Measurements from ENCODE around the gene SLC30A10.
"Not testable (repeated sequence)": the region's sequence is repeated elsewhere in the genome, so short reads cannot be mapped to it uniquely, and the experiment has no call there.

Gene SLC30A10

GRCh38 chr1:219927298-219927955 lies 930 bp downstream of the SLC30A10 start:
- no peak for DNase-seq (ENCODE audit: low read depth in 2 of 2)

- DNase-seq (ENCODE audit: low read depth in 2 of 2): no peak
Observed at GRCh38 chr1:219926363-219926998, 1.9 kb downstream of the SLC30A10 start.

- no peak for DNase-seq (ENCODE audit: low read depth in 2 of 2)
Observed at GRCh38 chr1:219924342-219924741, 4.0 kb downstream of the SLC30A10 start.

- no peak for DNase-seq (ENCODE audit: low read depth in 2 of 2)
Observed at GRCh38 chr1:219917851-219918466, 10.4 kb downstream of the SLC30A10 start.

- DNase-seq (ENCODE audit: low read depth in 2 of 2): no peak
Observed at GRCh38 chr1:219917281-219917680, 11.1 kb downstream of the SLC30A10 start.

- no peak for DNase-seq (ENCODE audit: low read depth in 2 of 2)
Observed at GRCh38 chr1:219916257-219916656, 12.1 kb downstream of the SLC30A10 start.

- no peak for DNase-seq (ENCODE audit: low read depth in 2 of 2)
Observed at GRCh38 chr1:219913005-219913770, 15.2 kb downstream of the SLC30A10 start.

- no peak for DNase-seq (ENCODE audit: low read depth in 2 of 2)
Observed at GRCh38 chr1:219910716-219911115, 17.6 kb downstream of the SLC30A10 start.

DNA sequence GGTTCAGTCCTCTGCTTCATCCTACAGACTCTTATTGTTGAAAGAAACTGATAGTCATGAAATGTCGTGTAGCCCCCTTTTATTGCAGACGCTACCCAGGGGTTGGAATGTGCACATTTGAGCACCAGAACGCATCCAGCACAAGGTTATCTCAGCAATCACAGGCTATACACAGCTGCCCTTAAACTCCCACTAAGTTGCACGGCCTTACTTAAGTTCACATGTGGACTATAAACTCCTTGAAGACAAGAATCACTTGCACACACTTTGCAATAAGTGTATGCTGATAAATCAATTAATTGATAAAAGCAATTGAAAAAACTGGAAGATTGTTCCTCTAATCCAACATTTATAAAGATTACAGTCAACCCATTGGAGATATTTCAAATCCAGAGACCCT lies 18.9 kb downstream of the SLC30A10 start:
- DNase-seq (ENCODE audit: low read depth in 2 of 2): no peak

- no peak for DNase-seq (ENCODE audit: low read depth in 2 of 2)
Observed at GRCh38 chr1:219908170-219908569, 20.2 kb downstream of the SLC30A10 start.

GRCh38 chr1:219907772-219908070 lies 20.6 kb downstream of the SLC30A10 start:
- no peak for DNase-seq (ENCODE audit: low read depth in 2 of 2)

- DNase-seq (ENCODE audit: low read depth in 2 of 2): no peak
Observed at GRCh38 chr1:219906924-219907771, 21.2 kb downstream of the SLC30A10 start.

DNA sequence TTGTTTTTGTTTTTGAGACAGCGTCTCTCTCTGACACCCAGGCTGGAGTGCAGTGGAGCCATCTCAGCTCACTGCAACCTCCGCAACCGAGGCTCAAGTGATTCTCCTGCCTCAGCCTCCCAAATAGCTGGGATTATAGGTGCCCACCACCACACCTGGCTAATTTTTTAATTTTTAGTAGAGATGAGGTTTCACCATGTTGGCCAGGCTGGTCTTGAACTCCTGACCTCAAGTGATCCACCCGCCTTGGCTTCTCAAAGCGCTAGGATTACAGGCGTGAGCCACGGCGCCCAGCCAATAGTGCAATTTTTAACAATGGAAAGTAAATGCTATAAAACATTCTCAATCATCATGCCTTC lies 21.8 kb downstream of the SLC30A10 start:
- DNase-seq (ENCODE audit: low read depth in 2 of 2): not testable (repeated sequence)

GRCh38 chr1:219905524-219905923 lies 22.8 kb downstream of the SLC30A10 start:
- DNase-seq (ENCODE audit: low read depth in 2 of 2): no peak

DNA sequence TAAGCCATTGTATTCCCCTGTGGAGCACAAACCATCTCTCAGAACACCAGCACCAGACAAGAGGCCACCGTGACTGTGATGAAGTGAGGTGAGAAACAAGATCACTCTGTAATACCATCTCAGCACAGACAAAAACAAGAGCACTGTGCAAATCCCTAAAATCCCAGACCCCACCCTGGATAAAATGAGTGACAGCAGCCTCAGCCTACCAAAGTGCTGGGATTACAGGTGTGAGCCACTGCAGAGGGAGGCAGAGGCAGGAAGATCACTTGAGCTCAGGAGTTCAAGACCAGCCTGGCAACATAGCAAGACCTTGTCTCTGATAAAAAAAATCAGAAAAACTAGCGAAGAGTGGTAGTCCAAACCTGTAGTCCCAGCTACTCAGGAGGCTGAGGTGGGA lies 23.4 kb downstream of the SLC30A10 start:
- no peak for DNase-seq (ENCODE audit: low read depth in 2 of 2)

GRCh38 chr1:219903353-219903871 lies 24.9 kb downstream of the SLC30A10 start:
- no peak for DNase-seq (ENCODE audit: low read depth in 2 of 2)

- no peak for DNase-seq (ENCODE audit: low read depth in 2 of 2)
Observed at GRCh38 chr1:219902951-219903350, 25.4 kb downstream of the SLC30A10 start.

DNA sequence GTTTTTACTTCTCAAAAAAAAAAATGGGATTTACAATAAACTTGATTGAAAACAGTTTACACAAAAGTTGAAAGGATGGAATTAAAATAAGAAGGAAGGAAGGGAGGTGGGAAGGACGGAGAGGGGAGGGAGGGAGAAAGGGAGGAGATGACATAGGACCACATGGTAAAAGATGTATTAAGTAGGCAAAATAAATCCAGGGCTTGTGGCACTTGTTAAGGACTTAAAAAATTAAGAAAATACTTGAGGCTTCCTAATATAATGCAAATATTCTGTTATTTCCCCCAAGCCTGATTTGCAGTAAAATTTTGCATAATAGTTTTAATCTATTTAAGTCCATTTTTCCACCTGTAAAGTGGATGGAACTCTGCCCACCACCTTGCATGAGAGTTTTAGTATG lies 27.5 kb downstream of the SLC30A10 start:
- DNase-seq (ENCODE audit: low read depth in 2 of 2): no peak

DNA sequence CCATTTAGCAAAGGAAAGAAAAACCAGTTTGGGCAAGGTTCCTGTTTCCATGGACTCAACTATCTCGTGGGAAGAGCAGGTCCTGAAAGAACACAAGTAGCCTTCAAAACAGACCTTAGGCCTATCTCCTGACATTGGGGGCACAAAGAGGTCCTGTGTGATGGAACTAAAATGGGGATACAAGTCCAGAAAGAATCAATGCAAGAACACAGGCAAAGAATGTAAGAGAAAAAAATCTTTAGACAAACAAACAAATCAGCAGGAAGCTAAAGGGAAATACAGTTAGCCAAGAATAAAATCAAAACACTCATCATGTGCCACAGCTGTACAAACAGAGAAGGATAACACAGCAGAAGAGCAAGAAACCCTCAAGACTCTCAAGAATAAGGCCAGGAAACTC lies 28.2 kb downstream of the SLC30A10 start:
- no peak for DNase-seq (ENCODE audit: low read depth in 2 of 2)

- DNase-seq (ENCODE audit: low read depth in 2 of 2): no peak
Observed at GRCh38 chr1:219898375-219898774, 30.0 kb downstream of the SLC30A10 start.

- DNase-seq (ENCODE audit: low read depth in 2 of 2): no peak
Observed at GRCh38 chr1:219897914-219898313, 30.4 kb downstream of the SLC30A10 start.

DNA sequence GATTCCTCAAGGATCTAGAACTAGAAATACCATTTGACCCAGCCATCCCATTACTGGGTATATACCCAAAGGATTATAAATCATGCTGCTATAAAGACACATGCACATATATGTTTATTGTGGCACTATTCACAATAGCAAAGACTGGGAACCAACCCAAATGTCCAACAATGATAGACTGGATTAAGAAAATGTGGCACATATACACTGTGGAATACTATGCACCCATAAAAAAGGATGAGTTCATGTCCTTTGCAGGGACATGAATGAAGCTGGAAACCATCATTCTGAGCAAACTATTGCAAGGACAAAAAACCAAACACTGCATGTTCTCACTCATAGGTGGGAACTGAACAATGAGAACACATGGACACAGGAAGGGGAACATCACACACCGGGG lies 36.1 kb downstream of the SLC30A10 start:
- not testable (repeated sequence) for DNase-seq (ENCODE audit: low read depth in 2 of 2)

Measured in stimulated activated CD4-positive, alpha-beta T cell treated with anti-CD3 and anti-CD28 coated beads, Interleukin-1b, Interleukin-23, amount 100 ng/mL, for 1 hour (primary cell).